PC-9 (cell line): ENCODE data around the gene SPATC1L. TPM values are rescaled to one million over a fixed set of nuclear protein-coding genes. Genes with fewer than 3 reads are reported as not detected.
"Not testable (repeated sequence)": the region's sequence is repeated elsewhere in the genome, so short reads cannot be mapped to it uniquely, and the experiment has no call there.

Experiments
- BruUV-seq: library from RNA; stranded (reverse); fragments of 400-500 nt; replicated peaks from 2 replicates; lab custom pipeline; 2021; lab: Mats Ljungman, UMichigan
- CTCF ChIA-PET: fragments of 300-600 bp; sonication (Branson Sonifier 250); formaldehyde crosslinking; loops from one replicate; lab custom pipeline; 2022; ENCODE audit warnings: antibody characterized with exemption; lab: Charles Lee
- POLR2A ChIA-PET: fragments of 300-600 bp; sonication (Branson Sonifier 250); formaldehyde crosslinking; loops from one replicate; lab custom pipeline; 2022; ENCODE audit warnings: antibody characterized with exemption; ENCODE audit not compliant: unreplicated experiment; lab: Charles Lee
- DNase-seq, 2 experiments: peaks; one replicate each; pipeline versions ENCODE4 v3.0.0 to v3.0.0-alpha.2; 2015 to 2022; ENCODE audit warnings: mixed read lengths in 1 of 2
- H2AFZ ChIP-seq: fragments of 200-600 bp; sonication (generic); 2 replicates; pipeline ENCODE4 v1.8.1; 2017; ENCODE audit warnings: antibody characterized with exemption
- H3F3A ChIP-seq: fragments of 200-600 bp; sonication (generic); 2 replicates; pipeline ENCODE4 v1.8.1; 2017; ENCODE audit warnings: antibody characterized with exemption, mild to moderate bottlenecking, low read depth; ENCODE audit not compliant: insufficient read depth
- H3K27ac ChIP-seq: fragments of 200-600 bp; sonication (generic); 2 replicates; pipeline ENCODE4 v1.6.1; 2016; ENCODE audit warnings: mixed run types
- H3K27me3 ChIP-seq: fragments of 200-600 bp; sonication (generic); 2 replicates; pipeline ENCODE4 v1.6.1; 2016; ENCODE audit warnings: low read depth, mixed run types; ENCODE audit not compliant: insufficient read depth
- H3K36me3 ChIP-seq: fragments of 200-600 bp; sonication (generic); 2 replicates; pipeline ENCODE4 v1.6.1; 2016; ENCODE audit warnings: low read depth, mixed run types
- H3K4me1 ChIP-seq: fragments of 200-600 bp; sonication (generic); replicated peaks from 2 replicates; pipeline ENCODE4 v1.6.1; 2016; ENCODE audit warnings: mixed run types; ENCODE audit not compliant: insufficient read depth
- H3K4me2 ChIP-seq: fragments of 200-600 bp; sonication (generic); 2 replicates; pipeline ENCODE4 v1.6.1; 2017; ENCODE audit warnings: mixed run types
- H3K4me3 ChIP-seq: fragments of 200-600 bp; sonication (generic); 2 replicates; pipeline ENCODE4 v1.6.1; 2016; ENCODE audit warnings: mixed run types
- H3K79me2 ChIP-seq: fragments of 200-600 bp; sonication (generic); 2 replicates; pipeline ENCODE4 v1.6.1; 2017; ENCODE audit warnings: low read depth, mixed run types
- H3K9me2 ChIP-seq: fragments of 200-600 bp; sonication (generic); 2 replicates; pipeline ENCODE4 v1.8.1; 2017; ENCODE audit warnings: mild to moderate bottlenecking; ENCODE audit not compliant: insufficient read depth
- H3K9me3 ChIP-seq: fragments of 200-600 bp; sonication (generic); 2 replicates; pipeline ENCODE4 v1.8.1; 2016; ENCODE audit warnings: low read depth; ENCODE audit not compliant: insufficient read depth
- H4K20me1 ChIP-seq: fragments of 200-600 bp; sonication (generic); 2 replicates; pipeline ENCODE4 v1.8.1; 2017; ENCODE audit not compliant: insufficient read depth
- CTCF ChIP-seq: fragments of 200-600 bp; sonication (generic); conservative IDR thresholded peaks from 2 replicates; pipeline ENCODE4 v1.6.1; 2017; ENCODE audit warnings: mixed run types, antibody characterized with exemption, mild to moderate bottlenecking, moderate library complexity
- EZH2 ChIP-seq: fragments of 200-600 bp; sonication (generic); IDR thresholded peaks from 2 replicates; pipeline ENCODE4 v1.8.0; 2017; ENCODE audit warnings: antibody characterized with exemption, low read depth
- intact Hi-C: fragments of 100-400 bp; cut with micrococcal nuclease; formaldehyde crosslinking; loops from one replicate; pipeline ENCODE4 v1.10.0; 2022; ENCODE audit not compliant: unreplicated experiment
- total RNA-seq: library from RNA; stranded (reverse); gene quantifications from 2 replicates; pipeline ENCODE4 v1.2.3, GENCODE V29; 2021

Gene SPATC1L
- total RNA-seq, 1 experiment from 2014 or later = 32.7 TPM

- intact Hi-C loops = no loop called here
- no peaks in the 10 kb centered on the region for H3K36me3 ChIP-seq
- no peak overlapping the region for H2AFZ ChIP-seq
- peaks cover 11% of the 10 kb centered on the region for H3F3A ChIP-seq
- CTCF ChIA-PET = no interaction called here
- no peak for DNase-seq
- BruUV-seq = no TSS peak
- H4K20me1 ChIP-seq = peaks cover 3% of the 10 kb centered on the region; the same call in 1 of the 2 replicates
- TF ChIP-seq CTCF (no peak), EZH2 (no peak)
- no peak overlapping the region for H3K4me2 ChIP-seq
- peaks cover 16% of the 10 kb centered on the region for H3K4me1 ChIP-seq
- H3K79me2 ChIP-seq = no peaks in the 10 kb centered on the region
- H3K9me2 ChIP-seq = no peaks in the 10 kb centered on the region
- POLR2A ChIA-PET = no interaction called here
- H3K27ac ChIP-seq = no peak overlapping the region
- no peaks in the 10 kb centered on the region for H3K27me3 ChIP-seq
- H3K4me3 ChIP-seq = no peak overlapping the region
- H3K9me3 ChIP-seq = no peaks in the 10 kb centered on the region
These were observed 3.0 kb upstream of the SPATC1L start for GRCh38 chr21:46187261-46187660.

- ChIA-PET POLR2A (no interaction called here), CTCF (interaction anchor here (0.6 kb wide), 1 partner anchor 133 kb away, joined by 3 read pairs; no protein-coding TSS in a partner anchor)
- Histone ChIP-seq H4K20me1 (peaks cover 3% of the 10 kb centered on the region; the same call in 1 of the 2 replicates), H3K79me2 (no peaks in the 10 kb centered on the region), H3K4me3 (no peak overlapping the region), H3F3A (peaks cover 11% of the 10 kb centered on the region), H3K27me3 (no peaks in the 10 kb centered on the region), H3K9me2 (no peaks in the 10 kb centered on the region), H2AFZ (no peak overlapping the region), H3K4me2 (no peak overlapping the region), H3K4me1 (peaks cover 16% of the 10 kb centered on the region), H3K36me3 (no peaks in the 10 kb centered on the region), H3K27ac (no peak overlapping the region), H3K9me3 (no peaks in the 10 kb centered on the region)
- DNase-seq = no peak
- intact Hi-C loops = no loop called here
- no TSS peak for BruUV-seq
- TF ChIP-seq CTCF = no peak
- no peak for TF ChIP-seq EZH2
These were observed 1.5 kb upstream of the SPATC1L start for GRCh38 chr21:46185716-46186115.

GRCh38 chr21:46184625-46185555 is 631 bp upstream of the SPATC1L start:
- no TSS peak for BruUV-seq
- Histone ChIP-seq H3K27ac (no peak overlapping the region), H4K20me1 (peaks cover 3% of the 10 kb centered on the region; the same call in 1 of the 2 replicates), H2AFZ (peak overlapping the region; percentile 98), H3K9me3 (no peaks in the 10 kb centered on the region), H3K9me2 (no peaks in the 10 kb centered on the region), H3K4me1 (peaks cover 16% of the 10 kb centered on the region), H3K4me3 (peak overlapping the region; percentile 73), H3K79me2 (no peaks in the 10 kb centered on the region), H3K27me3 (no peaks in the 10 kb centered on the region), H3K36me3 (no peaks in the 10 kb centered on the region), H3F3A (peaks cover 11% of the 10 kb centered on the region), H3K4me2 (peak overlapping the region; percentile 77)
- peak; percentile 48 to 83 for DNase-seq
- TF ChIP-seq CTCF (no peak), EZH2 (no peak)
- intact Hi-C loops = no loop called here
- POLR2A ChIA-PET = no interaction called here
- CTCF ChIA-PET = no interaction called here

GRCh38 chr21:46183337-46183909 is 836 bp downstream of the SPATC1L start:
- H3K9me3 ChIP-seq, BruUV-seq, H3K79me2 ChIP-seq, H3K4me1 ChIP-seq, H3F3A ChIP-seq, H2AFZ ChIP-seq, H3K36me3 ChIP-seq, CTCF ChIA-PET, H3K27ac ChIP-seq, intact Hi-C loops, H3K9me2 ChIP-seq, DNase-seq, H4K20me1 ChIP-seq, H3K27me3 ChIP-seq: not testable (repeated sequence)
- H3K4me3 ChIP-seq = peak overlapping the region; percentile 72; the same call in 1 of the 2 replicates
- H3K4me2 ChIP-seq = peak overlapping the region; percentile 74
- POLR2A ChIA-PET = interaction anchor here (0.7 kb wide), 1 partner anchor 436 kb away, joined by 44 read pairs; no protein-coding TSS in a partner anchor
